ENCODE measurements around the gene PDE4B.

- no peak for TF ChIP-seq POLR2A (IDR thresholded peaks at IDR 0.05; ENCODE audit: low read length)
- no peak for TF ChIP-seq GATA1 (IDR thresholded peaks at IDR 0.05; ENCODE audit: low read depth, low read length)
These were observed 146.9 kb downstream of the PDE4B start for GRCh38 chr1:65939636-65940035.

Data from erythroblast (primary cell).